DOHH2 (cell line): ENCODE results near the gene PRDM5.

Experiments used
- H3F3A ChIP-seq: fragments of 200-600 bp; sonication (generic), shearing (Covaris generic); 2 replicates; pipeline ENCODE4 v1.6.0; 2016; ENCODE audit warnings: antibody characterized with exemption, mild to moderate bottlenecking; ENCODE audit not compliant: control insufficient read depth, insufficient read depth
- H3K27ac ChIP-seq: fragments of 200-600 bp; sonication (generic); 2 replicates; pipeline ENCODE4 v1.5.1; 2014; ENCODE audit warnings: low read depth, mild to moderate bottlenecking, low read length, moderate library complexity
- H3K27me3 ChIP-seq: fragments of 200-600 bp; sonication (generic); 2 replicates; pipeline ENCODE4 v1.6.1; 2014; ENCODE audit warnings: mild to moderate bottlenecking, low read length, mixed read lengths; ENCODE audit not compliant: control insufficient read depth
- H3K36me3 ChIP-seq: fragments of 200-600 bp; sonication (generic); 2 replicates; pipeline ENCODE4 v1.6.1; 2014; ENCODE audit warnings: mild to moderate bottlenecking, low read length, moderate library complexity, mixed read lengths; ENCODE audit not compliant: control insufficient read depth
- H3K4me1 ChIP-seq: fragments of 200-600 bp; sonication (generic); 2 replicates; pipeline ENCODE4 v1.6.1; 2014; ENCODE audit warnings: mild to moderate bottlenecking, low read length, mixed read lengths; ENCODE audit not compliant: control insufficient read depth
- H3K4me2 ChIP-seq: fragments of 200-600 bp; sonication (generic); 2 replicates; pipeline ENCODE4 v1.6.0; 2014; ENCODE audit warnings: mild to moderate bottlenecking, low read length, moderate library complexity
- H3K4me3 ChIP-seq: fragments of 200-600 bp; sonication (generic); 2 replicates; pipeline ENCODE4 v1.5.1; 2014; ENCODE audit warnings: mild to moderate bottlenecking, low read length, mixed read lengths
- H3K79me2 ChIP-seq: fragments of 200-600 bp; sonication (generic); 2 replicates; pipeline ENCODE4 v1.6.1; 2014; ENCODE audit warnings: mild to moderate bottlenecking, low read length, mixed read lengths; ENCODE audit not compliant: control insufficient read depth
- H3K9me2 ChIP-seq: fragments of 200-600 bp; sonication (generic); replicated peaks from 2 replicates; pipeline ENCODE4 v1.6.1; 2014; ENCODE audit warnings: mild to moderate bottlenecking, low read length, mixed read lengths; ENCODE audit not compliant: control insufficient read depth
- H3K9me3 ChIP-seq: fragments of 200-600 bp; sonication (generic); 2 replicates; pipeline ENCODE4 v1.6.1; 2014; ENCODE audit warnings: antibody characterized with exemption, low read length, mixed read lengths; ENCODE audit not compliant: control insufficient read depth, insufficient read depth
- H4K20me1 ChIP-seq: fragments of 200-600 bp; sonication (generic); 2 replicates; pipeline ENCODE4 v1.6.0; 2014; ENCODE audit warnings: low read depth, mild to moderate bottlenecking, antibody characterized with exemption, low read length, moderate library complexity; ENCODE audit not compliant: control insufficient read depth, insufficient read depth
- CTCF ChIP-seq: fragments of 200-600 bp; sonication (generic); IDR thresholded peaks from one replicate; pipeline ENCODE4 v1.5.1; 2014; ENCODE audit warnings: antibody characterized with exemption, mild to moderate bottlenecking, low read depth, low read length; ENCODE audit not compliant: poor library complexity, severe bottlenecking
- EZH2phosphoT487 ChIP-seq: fragments of 200-600 bp; sonication (generic); IDR thresholded peaks from 2 replicates; pipeline ENCODE4 v1.6.1; 2017; ENCODE audit warnings: borderline replicate concordance, mild to moderate bottlenecking, antibody characterized with exemption, low read length, moderate library complexity, mixed read lengths

Gene PRDM5

GRCh38 chr4:120830204-120830603 is 92.3 kb downstream of the PRDM5 start:
- H3K79me2 ChIP-seq: no peaks in the 10 kb centered on the region
- no peak overlapping the region for H3K4me3 ChIP-seq
- H4K20me1 ChIP-seq: no peaks in the 10 kb centered on the region
- no peaks in the 10 kb centered on the region for H3K27me3 ChIP-seq
- no peaks in the 10 kb centered on the region for H3K36me3 ChIP-seq
- H3K4me2 ChIP-seq: no peak overlapping the region
- no peaks in the 10 kb centered on the region for H3K4me1 ChIP-seq
- no peaks in the 10 kb centered on the region for H3F3A ChIP-seq
- H3K27ac ChIP-seq: no peak overlapping the region
- H3K9me2 ChIP-seq: no peaks in the 10 kb centered on the region
- H3K9me3 ChIP-seq: no peaks in the 10 kb centered on the region
- TF ChIP-seq CTCF (no peak), EZH2phosphoT487 (no peak)

- Histone ChIP-seq H3K4me2 (no peak overlapping the region), H3K4me3 (no peak overlapping the region), H3K4me1 (no peaks in the 10 kb centered on the region), H3K27me3 (no peaks in the 10 kb centered on the region), H3F3A (no peaks in the 10 kb centered on the region), H3K27ac (no peak overlapping the region), H3K36me3 (no peaks in the 10 kb centered on the region), H3K79me2 (no peaks in the 10 kb centered on the region), H3K9me2 (no peaks in the 10 kb centered on the region), H4K20me1 (no peaks in the 10 kb centered on the region), H3K9me3 (no peaks in the 10 kb centered on the region)
- no peak for TF ChIP-seq EZH2phosphoT487
- no peak for TF ChIP-seq CTCF
Measured at GRCh38 chr4:120829113-120829831, 93.3 kb downstream of the PRDM5 start.

- Histone ChIP-seq H3F3A (no peaks in the 10 kb centered on the region), H3K79me2 (no peaks in the 10 kb centered on the region), H3K27ac (no peak overlapping the region), H3K9me3 (no peaks in the 10 kb centered on the region), H3K9me2 (no peaks in the 10 kb centered on the region), H3K4me2 (no peak overlapping the region), H4K20me1 (no peaks in the 10 kb centered on the region), H3K27me3 (no peaks in the 10 kb centered on the region), H3K36me3 (no peaks in the 10 kb centered on the region), H3K4me3 (no peak overlapping the region), H3K4me1 (no peaks in the 10 kb centered on the region)
- TF ChIP-seq CTCF: no peak
- TF ChIP-seq EZH2phosphoT487: no peak
Measured at GRCh38 chr4:120826853-120827252, 95.7 kb downstream of the PRDM5 start.
